ENCODE results near the gene DRC7.

GRCh38 chr16:57778658-57779057 lies 84.1 kb downstream of the DRC7 start:
- TF ChIP-seq CTCF (IDR thresholded peaks at IDR 0.05) = no peak
- TF ChIP-seq POLR2A (IDR thresholded peaks at IDR 0.05) = no peak

Data from esophagus squamous epithelium (tissue), 4 donors.